Activated CD8-positive, alpha-beta memory T cell treated with anti-CD3 and anti-CD28 coated beads, Interleukin-2, amount 50 U/mL, for 24 hours (primary cell): ENCODE data around the gene TPRN.

ENCODE experiments used
- DNase-seq: peaks from one replicate; pipeline ENCODE4 v3.0.0-alpha.2; 2020; ENCODE audit errors: extremely low read depth

The TPRN gene

GRCh38 chr9:137143459-137143858, 57.1 kb downstream of the TPRN start:
- DNase-seq, result no peak

- no peak for DNase-seq
Measured at GRCh38 chr9:137141976-137142936, 58.3 kb downstream of the TPRN start.
